NT2/D1 (cell line): Measurements from ENCODE around the gene RTP2.

Experiments used
- DNase-seq: peaks from one replicate; pipeline ENCODE4 v3.0.0-alpha.2; 2011; ENCODE audit warnings: low read depth, low spot score
- H3K27me3 ChIP-seq: 2 replicates; pipeline ENCODE4 v1.6.0; 2011; ENCODE audit warnings: mild to moderate bottlenecking; ENCODE audit not compliant: insufficient read length, insufficient read depth
- H3K36me3 ChIP-seq: 2 replicates; pipeline ENCODE4 v1.6.1; 2011; ENCODE audit warnings: mild to moderate bottlenecking, low read length, mixed read lengths; ENCODE audit not compliant: insufficient read depth, insufficient read length
- H3K4me1 ChIP-seq: 2 replicates; pipeline ENCODE4 v1.5.1; 2011; ENCODE audit not compliant: insufficient read depth, insufficient read length
- H3K4me3 ChIP-seq: 2 replicates; pipeline ENCODE4 v1.5.1; 2011; ENCODE audit warnings: low read depth; ENCODE audit not compliant: insufficient read length
- H3K9ac ChIP-seq: 2 replicates; pipeline ENCODE4 v1.6.0; 2011; ENCODE audit warnings: low read depth; ENCODE audit not compliant: insufficient read length
- H3K9me3 ChIP-seq: 2 replicates; pipeline ENCODE4 v1.5.1; 2011; ENCODE audit warnings: mild to moderate bottlenecking, low read length; ENCODE audit not compliant: insufficient read depth
- SUZ12 ChIP-seq: IDR thresholded peaks from 2 replicates; pipeline ENCODE4 v1.6.1; 2011; ENCODE audit not compliant: insufficient read length, insufficient read depth; ENCODE audit errors: extremely low read depth
- YY1 ChIP-seq: IDR thresholded peaks from 2 replicates; pipeline ENCODE4 v1.6.1; 2011; ENCODE audit not compliant: insufficient read length, insufficient read depth
- ZNF274 ChIP-seq: IDR thresholded peaks from 2 replicates; pipeline ENCODE4 v1.6.1; 2011; ENCODE audit warnings: mild to moderate bottlenecking, low read depth, low read length

The RTP2 gene

GRCh38 chr3:187728248-187728647 is 25.9 kb upstream of the RTP2 start:
- no peak for TF ChIP-seq YY1
- TF ChIP-seq ZNF274, result no peak
- Histone ChIP-seq H3K4me3 (no peak overlapping the region), H3K36me3 (peaks cover 83% of the 10 kb centered on the region), H3K9ac (no peak overlapping the region), H3K9me3 (peaks cover 9% of the 10 kb centered on the region; the same call in 1 of the 2 replicates), H3K4me1 (no peaks in the 10 kb centered on the region), H3K27me3 (no peaks in the 10 kb centered on the region)
- DNase-seq, result no peak

- no peaks in the 10 kb centered on the region for H3K27me3 ChIP-seq
- H3K9ac ChIP-seq, result no peak overlapping the region
- TF ChIP-seq ZNF274, result no peak
- TF ChIP-seq SUZ12, result no peak
- TF ChIP-seq YY1, result no peak
- no peak overlapping the region for H3K4me3 ChIP-seq
- DNase-seq, result no peak
- no peaks in the 10 kb centered on the region for H3K4me1 ChIP-seq
- peaks cover 82% of the 10 kb centered on the region for H3K36me3 ChIP-seq
- H3K9me3 ChIP-seq, result peaks cover 9% of the 10 kb centered on the region; the same call in 1 of the 2 replicates
Observed at GRCh38 chr3:187726564-187726963, 24.2 kb upstream of the RTP2 start.

GRCh38 chr3:187725653-187726370 is 23.5 kb upstream of the RTP2 start:
- no peaks in the 10 kb centered on the region for H3K27me3 ChIP-seq
- H3K36me3 ChIP-seq, result peaks cover 79% of the 10 kb centered on the region
- no peaks in the 10 kb centered on the region for H3K4me1 ChIP-seq
- no peak overlapping the region for H3K9ac ChIP-seq
- peaks cover 9% of the 10 kb centered on the region; the same call in 1 of the 2 replicates for H3K9me3 ChIP-seq
- DNase-seq, result no peak
- TF ChIP-seq SUZ12 (no peak), ZNF274 (no peak), YY1 (no peak)
- no peak overlapping the region for H3K4me3 ChIP-seq

DNA sequence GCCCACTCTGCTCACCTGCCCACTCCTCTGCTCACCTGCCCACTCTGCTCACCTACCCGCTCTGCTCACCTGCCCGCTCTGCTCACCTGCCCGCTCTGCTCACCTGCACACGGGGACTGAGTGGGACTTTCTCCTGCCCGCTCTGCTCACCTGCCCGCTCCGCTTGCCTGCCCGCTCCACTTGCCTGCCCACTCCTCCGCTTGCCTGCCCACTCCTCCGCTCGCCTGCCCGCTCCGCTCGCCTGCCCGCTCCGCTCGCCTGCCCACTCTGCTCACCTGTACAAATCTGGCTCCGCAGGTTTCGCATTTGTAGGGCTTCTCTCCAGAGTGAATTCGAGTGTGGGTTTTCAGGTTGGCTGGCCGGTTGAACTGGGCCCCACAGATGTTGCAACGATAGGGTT is 22.9 kb upstream of the RTP2 start:
- H3K4me1 ChIP-seq, result no peaks in the 10 kb centered on the region
- H3K9ac ChIP-seq, result no peak overlapping the region
- DNase-seq, result no peak
- H3K9me3 ChIP-seq, result peaks cover 9% of the 10 kb centered on the region; the same call in 1 of the 2 replicates
- TF ChIP-seq ZNF274 (no peak), YY1 (no peak), SUZ12 (no peak)
- no peaks in the 10 kb centered on the region for H3K27me3 ChIP-seq
- no peak overlapping the region for H3K4me3 ChIP-seq
- peaks cover 73% of the 10 kb centered on the region for H3K36me3 ChIP-seq

- TF ChIP-seq YY1, result no peak
- no peak for TF ChIP-seq ZNF274
- no peak for TF ChIP-seq SUZ12
Observed at GRCh38 chr3:187722206-187722612, 19.9 kb upstream of the RTP2 start.

GRCh38 chr3:187721055-187721454 is 18.7 kb upstream of the RTP2 start:
- H3K4me1 ChIP-seq, result no peaks in the 10 kb centered on the region

More at GRCh38 chr3:187722206-187722612, 19.9 kb upstream of the RTP2 start:
- Histone ChIP-seq H3K27me3 (no peaks in the 10 kb centered on the region), H3K9ac (no peak overlapping the region), H3K4me3 (no peak overlapping the region), H3K9me3 (peaks cover 9% of the 10 kb centered on the region; the same call in 1 of the 2 replicates), H3K36me3 (peaks cover 47% of the 10 kb centered on the region), H3K4me1 (no peaks in the 10 kb centered on the region)
- no peak for DNase-seq

GRCh38 chr3:187720337-187720670 is 17.9 kb upstream of the RTP2 start:
- TF ChIP-seq ZNF274 (no peak), SUZ12 (no peak), YY1 (no peak)
- H3K9ac ChIP-seq, result no peak overlapping the region
- no peak overlapping the region for H3K4me3 ChIP-seq
- DNase-seq, result no peak
- H3K9me3 ChIP-seq, result peaks cover 8% of the 10 kb centered on the region; the same call in 1 of the 2 replicates
- no peaks in the 10 kb centered on the region for H3K4me1 ChIP-seq
- peaks cover 29% of the 10 kb centered on the region for H3K36me3 ChIP-seq
- no peaks in the 10 kb centered on the region for H3K27me3 ChIP-seq

More at GRCh38 chr3:187721055-187721454, 18.7 kb upstream of the RTP2 start:
- no peak for TF ChIP-seq YY1
- no peak for TF ChIP-seq SUZ12
- no peak for TF ChIP-seq ZNF274
- no peak for DNase-seq
- H3K9ac ChIP-seq, result no peak overlapping the region
- H3K36me3 ChIP-seq, result peaks cover 36% of the 10 kb centered on the region
- no peaks in the 10 kb centered on the region for H3K27me3 ChIP-seq
- H3K4me3 ChIP-seq, result no peak overlapping the region
- peaks cover 9% of the 10 kb centered on the region; the same call in 1 of the 2 replicates for H3K9me3 ChIP-seq
